HepG2 (cell line): Measurements from ENCODE around the gene FRMD4B. TPM values are rescaled to one million over a fixed set of nuclear protein-coding genes. Genes with fewer than 3 reads are reported as not detected.

ENCODE experiments used
- ATAC-seq: fragments of 200-7000 bp; cut with Tn5 transposase; 3 replicates; pipeline ENCODE4 v1.9.1; 2020; ENCODE audit warnings: mild to moderate bottlenecking, moderate library complexity
- BruUV-seq: library from RNA; stranded (reverse); fragments of 400-500 nt; replicated peaks from 2 replicates; lab custom pipeline; 2021; lab: Mats Ljungman, UMichigan
- CTCF ChIA-PET: fragments of 300-600 bp; formaldehyde crosslinking; extraction: SDS; loops from one replicate; lab custom pipeline; 2021; ENCODE audit warnings: low total read pairs, inconsistent platforms, low intra/inter-chr PET ratio; lab: Yijun Ruan, JAX
- POLR2A ChIA-PET: fragments of 350-600 bp; sonication (Branson Sonifier 250); formaldehyde crosslinking; loops from one replicate; lab custom pipeline; 2020; ENCODE audit warnings: antibody characterized with exemption, inconsistent platforms; lab: Yijun Ruan, JAX
- DNase-seq: peaks from one replicate; pipeline ENCODE4 v3.0.0-alpha.2; 2015; ENCODE audit warnings: low spot score
- FAIRE-seq: peaks from 3 replicates; lab custom pipeline; 2011; peaks lifted over from hg19 to GRCh38; lab: Jason Lieb, UNC
- H2AFZ ChIP-seq: one replicate; pipeline ENCODE4 v1.6.1; 2011; ENCODE audit warnings: low read length, inconsistent platforms
- H3K27ac ChIP-seq: fragments of 300-600 bp; 3 replicates; pipeline ENCODE4 v1.8.0; 2011; ENCODE audit warnings: mixed run types, mild to moderate bottlenecking, mixed read lengths, low read length, inconsistent platforms; ENCODE audit not compliant: insufficient read depth; ENCODE audit errors: extremely low read length
- H3K27me3 ChIP-seq, 2 experiments: fragments of 200-600 bp in 1 of 2; 2 replicates in 1 of 2; 3 replicates in 1 of 2; pipeline versions ENCODE4 v1.6.0 to v1.8.0; 2011; ENCODE audit warnings: low read length in 2 of 2, mild to moderate bottlenecking in 2 of 2, moderate library complexity in 2 of 2, inconsistent platforms in 1 of 2; ENCODE audit not compliant: insufficient read depth in 2 of 2, control insufficient read depth in 1 of 2
- H3K36me3 ChIP-seq, 2 experiments: fragments of 200-600 bp in 1 of 2; replicated peaks in 1 of 2; 2 replicates in 1 of 2; 3 replicates in 1 of 2; pipeline versions ENCODE4 v1.5.1 to v1.8.0; 2011; ENCODE audit warnings: low read length in 2 of 2, inconsistent platforms in 1 of 2; ENCODE audit not compliant: insufficient read depth in 2 of 2, control insufficient read depth in 1 of 2
- H3K4me1 ChIP-seq: 2 replicates; pipeline ENCODE4 v1.5.1; 2012; ENCODE audit warnings: low read length, inconsistent platforms; ENCODE audit not compliant: insufficient read depth
- H3K4me2 ChIP-seq: 2 replicates; pipeline ENCODE4 v1.6.0; 2011; ENCODE audit warnings: low read depth, low read length, inconsistent platforms
- H3K4me3 ChIP-seq, 3 experiments: fragments of 200-600 bp in 1 of 3; sonication (generic), shearing (Covaris generic) in 1 of 3; replicated peaks in 1 of 3; 2 replicates each; pipeline ENCODE4 v1.5.1; 2011 to 2016; ENCODE audit warnings: low read length in 3 of 3, inconsistent platforms in 2 of 3, low read depth in 2 of 3, mild to moderate bottlenecking in 2 of 3, control low read depth in 1 of 3, mixed read lengths in 1 of 3; ENCODE audit not compliant: insufficient read depth in 1 of 3
- H3K79me2 ChIP-seq: one replicate; pipeline ENCODE4 v1.6.1; 2011; ENCODE audit warnings: low read length, inconsistent platforms; ENCODE audit not compliant: insufficient read depth
- H3K9ac ChIP-seq: 2 replicates; pipeline ENCODE4 v1.6.0; 2011; ENCODE audit warnings: mild to moderate bottlenecking, low read depth, low read length, inconsistent platforms; ENCODE audit not compliant: insufficient read depth
- H3K9me3 ChIP-seq: 2 replicates; pipeline ENCODE4 v1.5.1; 2012; ENCODE audit warnings: mild to moderate bottlenecking, low read length
- H4K20me1 ChIP-seq: 2 replicates; pipeline ENCODE4 v1.6.0; 2011; ENCODE audit warnings: inconsistent platforms, mild to moderate bottlenecking, low read length, moderate library complexity; ENCODE audit not compliant: insufficient read depth
- ARID5B ChIP-seq: IDR thresholded peaks from 2 replicates; pipeline ENCODE4 v1.4.0; 2020; ENCODE audit warnings: mild to moderate bottlenecking, missing genetic modification reagents
- HDAC1 ChIP-seq: sonication (generic); formaldehyde crosslinking; IDR thresholded peaks from 2 replicates; pipeline ENCODE4 v1.5.1; 2020; ENCODE audit warnings: mild to moderate bottlenecking, missing genetic modification reagents
- MTF2 ChIP-seq: sonication (generic); formaldehyde crosslinking; IDR thresholded peaks from 2 replicates; pipeline ENCODE4 v1.5.0; 2020; ENCODE audit warnings: missing genetic modification reagents, borderline replicate concordance
- NFE2L2 ChIP-seq: fragments of 150-350 bp; IDR thresholded peaks from 2 replicates; pipeline ENCODE4 v1.6.1; 2014; ENCODE audit warnings: low read length
- NFYC ChIP-seq: IDR thresholded peaks from 2 replicates; pipeline ENCODE4 v1.6.1; 2016; ENCODE audit warnings: missing genetic modification reagents, missing compliant biosample characterization
- ZNF333 ChIP-seq: sonication (generic); formaldehyde crosslinking; IDR thresholded peaks from 2 replicates; pipeline ENCODE4 v1.4.0; 2020; ENCODE audit warnings: mild to moderate bottlenecking, missing genetic modification reagents, borderline replicate concordance
- ZNF430 ChIP-seq: sonication (generic); formaldehyde crosslinking; IDR thresholded peaks from 2 replicates; pipeline ENCODE4 v1.9.0; 2021; ENCODE audit warnings: mild to moderate bottlenecking, missing genetic modification reagents
- ZNF619 ChIP-seq: sonication (generic); formaldehyde crosslinking; IDR thresholded peaks from 2 replicates; pipeline ENCODE4 v1.4.0; 2020; ENCODE audit warnings: mild to moderate bottlenecking, missing genetic modification reagents
- ZNF670 ChIP-seq: sonication (generic); formaldehyde crosslinking; IDR thresholded peaks from 2 replicates; pipeline ENCODE4 v1.8.0; 2022; ENCODE audit warnings: mild to moderate bottlenecking, missing genetic modification reagents, borderline replicate concordance
- ZNF790 ChIP-seq: sonication (generic); formaldehyde crosslinking; IDR thresholded peaks from 2 replicates; pipeline ENCODE4 v1.8.0; 2022; ENCODE audit warnings: missing genetic modification reagents, mild to moderate bottlenecking, borderline replicate concordance
- in situ Hi-C: cut with HindIII; loops from 2 replicates; pipeline ENCODE4 v1.10.0; 2017; ENCODE audit warnings: low pct_unique_long_range_greater_than_20kb; ENCODE audit not compliant: extremely low pct_ligation_motif_present
- intact Hi-C: fragments of 100-400 bp; cut with micrococcal nuclease; formaldehyde crosslinking; loops from one replicate; pipeline ENCODE4 v1.10.0; 2022; ENCODE audit not compliant: unreplicated experiment
- polyA plus RNA-seq, 8 experiments: library from polyadenylated mRNA; depleted of rRNA in 3 of 8; stranded (reverse) in 7 of 8; unstranded in 1 of 8; fragments of >200 nt; fragmentation: Illumina TruSeq in 4 of 8; extraction: Trizol in 4 of 8; gene quantifications; 2 replicates each; pipeline versions ENCODE4 v1.2.1 to v1.2.3, GENCODE V29; 2011 to 2016; ENCODE audit warnings: low read depth in 4 of 8, missing spikeins in 1 of 8, mixed read lengths in 1 of 8; ENCODE audit not compliant: insufficient read depth in 1 of 8
- total RNA-seq, 5 experiments: library from RNA; depleted of rRNA; stranded (reverse); fragments of >200 nt; fragmentation: Illumina TruSeq; extraction: Trizol; gene quantifications; 2 replicates each; pipeline ENCODE4 v1.2.3, GENCODE V29; 2016; ENCODE audit warnings: low read depth in 1 of 5
- TF ChIP-seq, protein P1 (sequence below): sonication (generic); formaldehyde crosslinking; IDR thresholded peaks from 2 replicates; pipeline ENCODE4 v1.9.0; 2021; ENCODE audit warnings: missing genetic modification reagents, borderline replicate concordance
- TF ChIP-seq, protein P2 (sequence below): IDR thresholded peaks from 2 replicates; pipeline ENCODE4 v1.6.1; 2016; ENCODE audit warnings: missing genetic modification reagents, missing compliant biosample characterization

The FRMD4B gene
- total and polyA plus RNA-seq, 2 of the 13 experiments (the other 11 are each of a cell fraction or from before 2014, with no cell fraction given): 3.0 to 3.3 TPM

GRCh38 chr3:69130689-69131088, 255.2 kb downstream of the FRMD4B start:
- H3K4me1 ChIP-seq: no peaks in the 10 kb centered on the region
- no TSS peak for BruUV-seq
- FAIRE-seq: no peak
- no peak overlapping the region for H2AFZ ChIP-seq
- CTCF ChIA-PET: no interaction called here
- no peak overlapping the region for H3K9ac ChIP-seq
- H3K36me3 ChIP-seq: no peaks in the 10 kb centered on the region
- H3K27me3 ChIP-seq: no peaks in the 10 kb centered on the region; a peak in 1 of 5 replicates
- no peaks in the 10 kb centered on the region for H3K9me3 ChIP-seq
- in situ Hi-C loops: no loop called here
- H3K79me2 ChIP-seq: no peaks in the 10 kb centered on the region
- no peak for DNase-seq
- no peak overlapping the region for H3K27ac ChIP-seq
- POLR2A ChIA-PET: no interaction called here
- no peak overlapping the region for H3K4me2 ChIP-seq
- no peak for ATAC-seq
- no peak overlapping the region for H3K4me3 ChIP-seq
- intact Hi-C loops: no loop called here
- no peaks in the 10 kb centered on the region for H4K20me1 ChIP-seq
- TF ChIP-seq NFE2L2 (no peak), HDAC1 (CRISPR knock-in tag) (no peak), ZNF619 (CRISPR knock-in tag) (no peak), MTF2 (no peak), ZNF333 (no peak), ZNF670 (no peak), ZNF430 (no peak), ARID5B (CRISPR knock-in tag) (no peak), NFYC (no peak), ZNF790 (no peak)
- TF ChIP-seq, protein P1, sequence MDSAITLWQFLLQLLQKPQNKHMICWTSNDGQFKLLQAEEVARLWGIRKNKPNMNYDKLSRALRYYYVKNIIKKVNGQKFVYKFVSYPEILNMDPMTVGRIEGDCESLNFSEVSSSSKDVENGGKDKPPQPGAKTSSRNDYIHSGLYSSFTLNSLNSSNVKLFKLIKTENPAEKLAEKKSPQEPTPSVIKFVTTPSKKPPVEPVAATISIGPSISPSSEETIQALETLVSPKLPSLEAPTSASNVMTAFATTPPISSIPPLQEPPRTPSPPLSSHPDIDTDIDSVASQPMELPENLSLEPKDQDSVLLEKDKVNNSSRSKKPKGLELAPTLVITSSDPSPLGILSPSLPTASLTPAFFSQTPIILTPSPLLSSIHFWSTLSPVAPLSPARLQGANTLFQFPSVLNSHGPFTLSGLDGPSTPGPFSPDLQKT (CRISPR knock-in tag): no peak
- TF ChIP-seq, protein P2, sequence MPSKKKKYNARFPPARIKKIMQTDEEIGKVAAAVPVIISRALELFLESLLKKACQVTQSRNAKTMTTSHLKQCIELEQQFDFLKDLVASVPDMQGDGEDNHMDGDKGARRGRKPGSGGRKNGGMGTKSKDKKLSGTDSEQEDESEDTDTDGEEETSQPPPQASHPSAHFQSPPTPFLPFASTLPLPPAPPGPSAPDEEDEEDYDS (CRISPR knock-in tag): no peak
